HepG2 (cell line): ENCODE data around the gene ITIH2. TPM values are rescaled to one million over a fixed set of nuclear protein-coding genes. Genes with fewer than 3 reads are reported as not detected.

Source experiments
- ATAC-seq: fragments of 200-7000 bp; cut with Tn5 transposase; 3 replicates; pipeline ENCODE4 v1.9.1; 2020; ENCODE audit warnings: mild to moderate bottlenecking, moderate library complexity
- BruUV-seq: library from RNA; stranded (reverse); fragments of 400-500 nt; replicated peaks from 2 replicates; lab custom pipeline; 2021; lab: Mats Ljungman, UMichigan
- CTCF ChIA-PET: fragments of 300-600 bp; formaldehyde crosslinking; extraction: SDS; loops from one replicate; lab custom pipeline; 2021; ENCODE audit warnings: low total read pairs, inconsistent platforms, low intra/inter-chr PET ratio; lab: Yijun Ruan, JAX
- POLR2A ChIA-PET: fragments of 350-600 bp; sonication (Branson Sonifier 250); formaldehyde crosslinking; loops from one replicate; lab custom pipeline; 2020; ENCODE audit warnings: antibody characterized with exemption, inconsistent platforms; lab: Yijun Ruan, JAX
- DNase-seq: peaks from one replicate; pipeline ENCODE4 v3.0.0-alpha.2; 2015; ENCODE audit warnings: low spot score
- FAIRE-seq: peaks from 3 replicates; lab custom pipeline; 2011; peaks lifted over from hg19 to GRCh38; lab: Jason Lieb, UNC
- H2AFZ ChIP-seq: one replicate; pipeline ENCODE4 v1.6.1; 2011; ENCODE audit warnings: low read length, inconsistent platforms
- H3K27ac ChIP-seq: fragments of 300-600 bp; 3 replicates; pipeline ENCODE4 v1.8.0; 2011; ENCODE audit warnings: mixed run types, mild to moderate bottlenecking, mixed read lengths, low read length, inconsistent platforms; ENCODE audit not compliant: insufficient read depth; ENCODE audit errors: extremely low read length
- H3K27me3 ChIP-seq, 2 experiments: fragments of 200-600 bp in 1 of 2; 2 replicates in 1 of 2; 3 replicates in 1 of 2; pipeline versions ENCODE4 v1.6.0 to v1.8.0; 2011; ENCODE audit warnings: low read length in 2 of 2, mild to moderate bottlenecking in 2 of 2, moderate library complexity in 2 of 2, inconsistent platforms in 1 of 2; ENCODE audit not compliant: insufficient read depth in 2 of 2, control insufficient read depth in 1 of 2
- H3K36me3 ChIP-seq, 2 experiments: fragments of 200-600 bp in 1 of 2; replicated peaks in 1 of 2; 2 replicates in 1 of 2; 3 replicates in 1 of 2; pipeline versions ENCODE4 v1.5.1 to v1.8.0; 2011; ENCODE audit warnings: low read length in 2 of 2, inconsistent platforms in 1 of 2; ENCODE audit not compliant: insufficient read depth in 2 of 2, control insufficient read depth in 1 of 2
- H3K4me1 ChIP-seq: 2 replicates; pipeline ENCODE4 v1.5.1; 2012; ENCODE audit warnings: low read length, inconsistent platforms; ENCODE audit not compliant: insufficient read depth
- H3K4me2 ChIP-seq: 2 replicates; pipeline ENCODE4 v1.6.0; 2011; ENCODE audit warnings: low read depth, low read length, inconsistent platforms
- H3K4me3 ChIP-seq, 3 experiments: fragments of 200-600 bp in 1 of 3; sonication (generic), shearing (Covaris generic) in 1 of 3; replicated peaks in 1 of 3; 2 replicates each; pipeline ENCODE4 v1.5.1; 2011 to 2016; ENCODE audit warnings: low read length in 3 of 3, inconsistent platforms in 2 of 3, low read depth in 2 of 3, mild to moderate bottlenecking in 2 of 3, control low read depth in 1 of 3, mixed read lengths in 1 of 3; ENCODE audit not compliant: insufficient read depth in 1 of 3
- H3K79me2 ChIP-seq: one replicate; pipeline ENCODE4 v1.6.1; 2011; ENCODE audit warnings: low read length, inconsistent platforms; ENCODE audit not compliant: insufficient read depth
- H3K9ac ChIP-seq: 2 replicates; pipeline ENCODE4 v1.6.0; 2011; ENCODE audit warnings: mild to moderate bottlenecking, low read depth, low read length, inconsistent platforms; ENCODE audit not compliant: insufficient read depth
- H3K9me3 ChIP-seq: 2 replicates; pipeline ENCODE4 v1.5.1; 2012; ENCODE audit warnings: mild to moderate bottlenecking, low read length
- H4K20me1 ChIP-seq: 2 replicates; pipeline ENCODE4 v1.6.0; 2011; ENCODE audit warnings: inconsistent platforms, mild to moderate bottlenecking, low read length, moderate library complexity; ENCODE audit not compliant: insufficient read depth
- CEBPB ChIP-seq: IDR thresholded peaks from 2 replicates; pipeline ENCODE4 v1.6.1; 2011; ENCODE audit warnings: low read depth, low read length, improper control_type of control experiment, borderline replicate concordance
- CEBPG ChIP-seq: IDR thresholded peaks from 2 replicates; pipeline ENCODE4 v1.6.1; 2016
- HDAC6 ChIP-seq: fragments of 200-600 bp; sonication (generic); IDR thresholded peaks from 2 replicates; pipeline ENCODE4 v1.7.0; 2017; ENCODE audit warnings: mild to moderate bottlenecking, antibody characterized with exemption, low read length, low read depth
- MIXL1 ChIP-seq: IDR thresholded peaks from 2 replicates; pipeline ENCODE4 v1.6.1; 2016
- MTA1 ChIP-seq: sonication (generic); formaldehyde crosslinking; IDR thresholded peaks from 2 replicates; pipeline ENCODE4 v1.4.0; 2020; ENCODE audit warnings: missing genetic modification reagents, mild to moderate bottlenecking, borderline replicate concordance
- PAF1 ChIP-seq: IDR thresholded peaks from 2 replicates; pipeline ENCODE4 v1.6.1; 2016; ENCODE audit warnings: missing genetic modification reagents, missing compliant biosample characterization
- PRDM4 ChIP-seq: sonication (generic); formaldehyde crosslinking; IDR thresholded peaks from 2 replicates; pipeline ENCODE4 v1.9.0; 2021; ENCODE audit warnings: missing genetic modification reagents, borderline replicate concordance
- PTBP1 ChIP-seq: fragments of 200-400 bp; formaldehyde crosslinking; IDR thresholded peaks from 2 replicates; pipeline ENCODE4 v1.6.1; 2018; ENCODE audit warnings: low read length, low read depth; ENCODE audit not compliant: poor library complexity, severe bottlenecking
- RBFOX2 ChIP-seq: fragments of 200-400 bp; formaldehyde crosslinking; IDR thresholded peaks from 2 replicates; pipeline ENCODE4 v1.6.1; 2017; ENCODE audit warnings: low read depth, mild to moderate bottlenecking, low read length
- RNF2 ChIP-seq: fragments of 450-650 bp; conservative IDR thresholded peaks from 2 replicates; pipeline ENCODE4 v1.6.1; 2016; ENCODE audit warnings: low read depth
- SP4 ChIP-seq: sonication (generic); formaldehyde crosslinking; IDR thresholded peaks from 2 replicates; pipeline ENCODE4 v1.8.1; 2023; ENCODE audit warnings: mild to moderate bottlenecking, missing genetic modification reagents
- SP5 ChIP-seq: IDR thresholded peaks from 2 replicates; pipeline ENCODE4 v1.6.1; 2016; ENCODE audit warnings: low read depth, borderline replicate concordance
- SSRP1 ChIP-seq: IDR thresholded peaks from 2 replicates; pipeline ENCODE4 v1.6.1; 2016; ENCODE audit warnings: control low read depth
- TMF1 ChIP-seq: sonication (generic); formaldehyde crosslinking; IDR thresholded peaks from 2 replicates; pipeline ENCODE4 v1.8.1; 2022; ENCODE audit warnings: low read depth, missing genetic modification reagents
- ZFP82 ChIP-seq: sonication (generic); formaldehyde crosslinking; IDR thresholded peaks from 2 replicates; pipeline ENCODE4 v1.5.1; 2020; ENCODE audit warnings: mild to moderate bottlenecking, missing genetic modification reagents, borderline replicate concordance
- ZNF274 ChIP-seq: sonication (generic); formaldehyde crosslinking; IDR thresholded peaks from 2 replicates; pipeline ENCODE4 v1.5.1; 2020; ENCODE audit warnings: mild to moderate bottlenecking, missing genetic modification reagents
- ZNF44 ChIP-seq: sonication (generic); formaldehyde crosslinking; IDR thresholded peaks from 2 replicates; pipeline ENCODE4 v1.5.1; 2020; ENCODE audit warnings: mild to moderate bottlenecking, missing genetic modification reagents
- ZNF576 ChIP-seq: sonication (generic); formaldehyde crosslinking; IDR thresholded peaks from 2 replicates; pipeline ENCODE4 v1.4.0; 2020; ENCODE audit warnings: mild to moderate bottlenecking, missing genetic modification reagents
- ZNF615 ChIP-seq: sonication (generic); formaldehyde crosslinking; IDR thresholded peaks from 2 replicates; pipeline ENCODE4 v1.5.0; 2020; ENCODE audit warnings: mild to moderate bottlenecking, missing genetic modification reagents, borderline replicate concordance
- ZNF7 ChIP-seq: IDR thresholded peaks from 2 replicates; pipeline ENCODE4 v1.6.1; 2016; ENCODE audit warnings: missing biosample characterization, missing genetic modification reagents
- WGBS: methylation state at CpG from one replicate; pipeline ENCODE4 v1.1.6; 2017; ENCODE audit warnings: low lambda C conversion rate; 5-methylcytosine and 5-hydroxymethylcytosine counted together
- in situ Hi-C: cut with HindIII; loops from 2 replicates; pipeline ENCODE4 v1.10.0; 2017; ENCODE audit warnings: low pct_unique_long_range_greater_than_20kb; ENCODE audit not compliant: extremely low pct_ligation_motif_present
- intact Hi-C: fragments of 100-400 bp; cut with micrococcal nuclease; formaldehyde crosslinking; loops from one replicate; pipeline ENCODE4 v1.10.0; 2022; ENCODE audit not compliant: unreplicated experiment
- polyA plus RNA-seq, 8 experiments: library from polyadenylated mRNA; depleted of rRNA in 3 of 8; stranded (reverse) in 7 of 8; unstranded in 1 of 8; fragments of >200 nt; fragmentation: Illumina TruSeq in 4 of 8; extraction: Trizol in 4 of 8; gene quantifications; 2 replicates each; pipeline versions ENCODE4 v1.2.1 to v1.2.3, GENCODE V29; 2011 to 2016; ENCODE audit warnings: low read depth in 4 of 8, missing spikeins in 1 of 8, mixed read lengths in 1 of 8; ENCODE audit not compliant: insufficient read depth in 1 of 8
- total RNA-seq, 5 experiments: library from RNA; depleted of rRNA; stranded (reverse); fragments of >200 nt; fragmentation: Illumina TruSeq; extraction: Trizol; gene quantifications; 2 replicates each; pipeline ENCODE4 v1.2.3, GENCODE V29; 2016; ENCODE audit warnings: low read depth in 1 of 5

Gene ITIH2
- total and polyA plus RNA-seq, 2 of the 13 experiments (the other 11 are each of a cell fraction or from before 2014, with no cell fraction given), result 1,197 to 1,427 TPM

- H2AFZ ChIP-seq, result no peak overlapping the region
- H3K9me3 ChIP-seq, result no peaks in the 10 kb centered on the region
- no peaks in the 10 kb centered on the region for H3K27me3 ChIP-seq
- no peaks in the 10 kb centered on the region; the same call in 1 of the 2 replicates for H4K20me1 ChIP-seq
- BruUV-seq, result TSS peak; percentile 0
- TF ChIP-seq ZFP82 (CRISPR knock-in tag), result no peak
- TF ChIP-seq CEBPG (CRISPR knock-in tag), result peak; percentile 17; the same call in 1 of the 2 replicates
- TF ChIP-seq ZNF615 (CRISPR knock-in tag), result no peak
- TF ChIP-seq ZNF274 (CRISPR knock-in tag), result no peak
- peak; percentile 69 for TF ChIP-seq CEBPB
- no peak for TF ChIP-seq MTA1
- no peak for TF ChIP-seq SSRP1 (CRISPR knock-in tag)
- TF ChIP-seq ZNF7, result no peak
- in situ Hi-C loops (no loop called here), intact Hi-C loops (no loop called here)
- DNase-seq (no peak), FAIRE-seq (no peak), ATAC-seq (no peak)
- H3K79me2 ChIP-seq, result peaks cover 7% of the 10 kb centered on the region
- H3K4me1 ChIP-seq, result peaks cover 38% of the 10 kb centered on the region
- H3K4me3 ChIP-seq, result no peak overlapping the region
- H3K27ac ChIP-seq, result no peak overlapping the region
- POLR2A ChIA-PET, result interaction anchor here (0.9 to 8.5 kb wide), 4 partner anchors 8 to 29 kb away, joined by 3 to 69 read pairs (median 18); partner anchors contain the start of gene ITIH2
- H3K36me3 ChIP-seq, result peaks cover 41 to 77% of the 10 kb centered on the region in 2 experiments
- no peak overlapping the region for H3K9ac ChIP-seq
- 91% methylated on average over 7 of the region's 7 CpGs for WGBS
- no peak overlapping the region for H3K4me2 ChIP-seq
- CTCF ChIA-PET, result no interaction called here
Observed at GRCh38 chr10:7715515-7715914, 12.4 kb downstream of the ITIH2 start.

GRCh38 chr10:7717767-7718166, 14.7 kb downstream of the ITIH2 start:
- DNase-seq, result no peak
- Histone ChIP-seq H4K20me1 (no peaks in the 10 kb centered on the region), H3K27me3 (no peaks in the 10 kb centered on the region), H3K9me3 (no peaks in the 10 kb centered on the region), H2AFZ (no peak overlapping the region), H3K36me3 (peaks cover 44 to 77% of the 10 kb centered on the region in 2 experiments), H3K79me2 (no peaks in the 10 kb centered on the region), H3K9ac (no peak overlapping the region), H3K4me1 (0 out of 2 replicates have a peak, but pooled peaks cover 19% of the 10 kb centered on the region), H3K27ac (no peak overlapping the region), H3K4me3 (no peak overlapping the region), H3K4me2 (no peak overlapping the region)
- CTCF ChIA-PET, result no interaction called here
- intact Hi-C loops, result no loop called here
- in situ Hi-C loops, result no loop called here
- ATAC-seq, result no peak
- POLR2A ChIA-PET, result interaction anchor here (5.1 to 8.5 kb wide), 2 partner anchors 10 to 15 kb away, joined by 26 to 69 read pairs; partner anchors contain the start of gene ITIH2
- 97% methylated on average over 5 of the region's 5 CpGs for WGBS
- FAIRE-seq, result no peak
- no TSS peak for BruUV-seq
- no peak for TF ChIP-seq MIXL1 (CRISPR knock-in tag)
- no peak for TF ChIP-seq PRDM4
- TF ChIP-seq HDAC6, result no peak
- no peak for TF ChIP-seq ZNF576 (CRISPR knock-in tag)
- no peak for TF ChIP-seq PTBP1
- 0 out of 2 replicates have a peak, but pooled peaks have one; percentile 15 for TF ChIP-seq PAF1 (CRISPR knock-in tag)
- no peak for TF ChIP-seq SP5 (CRISPR knock-in tag)
- 0 out of 2 replicates have a peak, but pooled peaks have one; percentile 46 for TF ChIP-seq RBFOX2
- no peak for TF ChIP-seq ZNF44 (CRISPR knock-in tag)
- no peak for TF ChIP-seq TMF1 (CRISPR knock-in tag)
- no peak for TF ChIP-seq RNF2
- no peak for TF ChIP-seq SP4
